ENCODE data around the gene INHBB.

The INHBB gene

DNA sequence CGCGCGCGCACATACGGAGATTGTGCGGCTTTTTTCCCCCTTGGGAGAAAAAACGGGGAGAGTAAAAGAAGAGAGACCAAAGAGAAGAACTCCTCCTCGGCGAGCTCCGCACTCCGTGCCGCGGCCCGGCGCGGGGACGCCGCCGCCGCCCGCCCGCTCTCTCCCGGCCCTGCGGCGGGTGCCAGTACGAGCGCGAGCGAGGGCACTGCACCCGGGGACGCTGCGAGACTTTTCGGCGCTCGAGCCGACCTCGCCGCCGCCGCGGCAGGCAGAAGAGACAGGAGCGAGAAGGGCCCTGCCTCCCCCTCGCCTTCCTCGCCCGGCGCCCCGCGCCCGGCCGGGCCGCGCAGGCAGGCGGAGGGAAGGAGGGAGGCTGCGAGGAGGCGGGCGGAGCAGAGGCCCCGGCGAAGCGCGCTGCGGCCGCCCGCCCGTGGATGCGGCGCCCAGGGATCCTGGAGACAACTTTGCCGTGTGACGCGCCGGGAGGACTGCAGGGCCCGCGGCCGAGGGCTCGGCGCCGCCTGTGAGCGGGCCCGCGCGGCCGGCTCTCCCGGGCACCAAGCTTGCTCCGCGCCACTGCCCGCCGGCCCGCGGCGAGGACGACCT, 857 bp upstream of the INHBB start:
- Mint-ChIP-seq H3K4me1 (peaks cover 32% of the 10 kb centered on the region), H3K27ac (no peak overlapping the region), H3K4me3 (peak overlapping the region in 1 of 3 experiments; percentile 31), H3K9me3 (no peaks in the 10 kb centered on the region), H3K27me3 (ENCODE audit: low read depth) (peaks cover 75% of the 10 kb centered on the region), H3K36me3 (ENCODE audit: low read depth) (no peaks in the 10 kb centered on the region)
- TF ChIP-seq, protein P1, sequence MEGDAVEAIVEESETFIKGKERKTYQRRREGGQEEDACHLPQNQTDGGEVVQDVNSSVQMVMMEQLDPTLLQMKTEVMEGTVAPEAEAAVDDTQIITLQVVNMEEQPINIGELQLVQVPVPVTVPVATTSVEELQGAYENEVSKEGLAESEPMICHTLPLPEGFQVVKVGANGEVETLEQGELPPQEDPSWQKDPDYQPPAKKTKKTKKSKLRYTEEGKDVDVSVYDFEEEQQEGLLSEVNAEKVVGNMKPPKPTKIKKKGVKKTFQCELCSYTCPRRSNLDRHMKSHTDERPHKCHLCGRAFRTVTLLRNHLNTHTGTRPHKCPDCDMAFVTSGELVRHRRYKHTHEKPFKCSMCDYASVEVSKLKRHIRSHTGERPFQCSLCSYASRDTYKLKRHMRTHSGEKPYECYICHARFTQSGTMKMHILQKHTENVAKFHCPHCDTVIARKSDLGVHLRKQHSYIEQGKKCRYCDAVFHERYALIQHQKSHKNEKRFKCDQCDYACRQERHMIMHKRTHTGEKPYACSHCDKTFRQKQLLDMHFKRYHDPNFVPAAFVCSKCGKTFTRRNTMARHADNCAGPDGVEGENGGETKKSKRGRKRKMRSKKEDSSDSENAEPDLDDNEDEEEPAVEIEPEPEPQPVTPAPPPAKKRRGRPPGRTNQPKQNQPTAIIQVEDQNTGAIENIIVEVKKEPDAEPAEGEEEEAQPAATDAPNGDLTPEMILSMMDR (IDR thresholded peaks at IDR 0.05; ENCODE audit: unreplicated experiment in 3 of 3) = no peak

GRCh38 chr2:120345608-120346007, 328 bp upstream of the INHBB start:
- no peak overlapping the region for H3K4me3 Mint-ChIP-seq
- TF ChIP-seq, protein P1 (IDR thresholded peaks at IDR 0.05; ENCODE audit: unreplicated experiment in 3 of 3) = no peak
- no peak overlapping the region for H3K27ac Mint-ChIP-seq
- H3K27me3 Mint-ChIP-seq (ENCODE audit: low read depth) = peaks cover 75% of the 10 kb centered on the region
- peaks cover 34% of the 10 kb centered on the region for H3K4me1 Mint-ChIP-seq
- no peaks in the 10 kb centered on the region for H3K9me3 Mint-ChIP-seq
- no peaks in the 10 kb centered on the region for H3K36me3 Mint-ChIP-seq (ENCODE audit: low read depth)

DNA sequence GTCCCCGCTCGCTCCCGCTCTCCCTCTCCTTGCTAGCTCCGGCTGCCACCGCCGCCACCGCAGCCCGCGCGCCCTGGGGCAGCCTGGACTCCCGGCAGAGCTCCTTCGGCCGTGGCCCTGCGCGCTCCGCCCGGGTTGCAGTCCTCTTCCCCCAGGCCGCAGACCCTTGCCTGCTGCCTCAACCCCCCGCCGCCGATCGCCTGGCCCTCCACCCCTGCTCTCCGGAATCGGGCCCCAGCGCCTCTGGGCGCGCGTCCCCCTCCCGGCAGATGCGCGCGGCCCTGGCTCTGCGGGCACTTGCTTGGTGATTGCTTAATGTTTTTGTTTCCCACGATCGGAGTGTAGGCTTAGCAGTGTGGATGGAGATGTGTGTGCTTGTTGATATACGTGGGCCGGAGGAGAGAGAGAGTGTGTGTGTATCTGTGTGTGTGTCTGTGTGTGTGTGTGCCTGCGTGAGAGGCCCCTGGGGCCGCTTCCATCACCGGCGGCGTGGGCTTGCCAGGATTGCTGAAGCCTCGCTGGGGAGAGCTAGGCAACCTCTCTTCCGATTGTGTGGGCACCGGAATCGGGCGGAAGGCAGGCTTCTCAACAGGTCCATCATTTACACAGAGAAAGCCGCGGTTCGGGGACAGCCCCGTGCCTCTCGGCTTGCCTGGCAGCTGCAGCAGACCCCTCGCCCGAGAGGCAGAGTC, 877 bp downstream of the INHBB start:
- TF ChIP-seq, protein P1 (IDR thresholded peaks at IDR 0.05; ENCODE audit: unreplicated experiment in 3 of 3) = no peak
- H3K27ac Mint-ChIP-seq = no peak overlapping the region
- peak overlapping the region; percentile 61 to 75 (median 74) for H3K4me3 Mint-ChIP-seq
- H3K36me3 Mint-ChIP-seq (ENCODE audit: low read depth) = no peaks in the 10 kb centered on the region
- no peaks in the 10 kb centered on the region for H3K9me3 Mint-ChIP-seq
- peaks cover 75% of the 10 kb centered on the region for H3K27me3 Mint-ChIP-seq (ENCODE audit: low read depth)
- peaks cover 34% of the 10 kb centered on the region for H3K4me1 Mint-ChIP-seq

DNA sequence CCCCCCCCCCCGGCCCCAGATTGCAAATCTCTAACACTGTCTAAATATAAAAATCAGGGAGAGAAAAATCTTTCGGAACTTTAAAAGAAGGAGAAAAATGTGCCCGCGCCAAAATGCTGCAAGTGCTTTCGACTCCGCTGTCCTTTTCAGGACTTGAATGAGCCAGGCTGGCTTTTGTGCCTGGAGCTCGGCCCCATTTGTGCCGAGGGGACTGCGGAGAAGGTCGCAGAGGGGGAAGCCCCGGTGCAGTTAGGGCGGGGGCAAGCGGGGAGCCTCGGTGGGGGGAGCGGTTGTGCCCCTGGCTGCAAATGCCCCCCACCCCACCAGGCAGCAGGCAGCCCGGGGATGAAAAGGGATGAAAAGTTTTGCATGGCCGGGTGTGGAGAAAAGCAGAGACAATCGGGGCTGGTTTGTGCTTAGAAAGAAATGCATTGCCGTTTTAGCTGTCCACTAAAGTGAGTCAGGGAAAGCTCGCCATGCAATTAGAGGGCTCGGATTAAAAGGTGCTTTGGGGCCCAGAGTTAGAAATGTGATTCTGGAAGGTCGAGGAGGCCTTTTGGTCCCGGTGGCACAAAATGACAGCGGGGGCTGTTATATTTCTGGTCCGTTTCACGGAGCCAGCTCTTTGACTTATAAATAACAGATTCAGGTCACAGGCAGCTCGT, 1.6 kb downstream of the INHBB start:
- H3K4me1 Mint-ChIP-seq = peaks cover 34% of the 10 kb centered on the region
- TF ChIP-seq, protein P1 (IDR thresholded peaks at IDR 0.05; ENCODE audit: unreplicated experiment in 3 of 3) = no peak
- H3K27ac Mint-ChIP-seq = peak overlapping the region in 1 of 3 experiments; percentile 37
- H3K36me3 Mint-ChIP-seq (ENCODE audit: low read depth) = no peaks in the 10 kb centered on the region
- peak overlapping the region; percentile 61 to 75 (median 74) for H3K4me3 Mint-ChIP-seq
- no peaks in the 10 kb centered on the region for H3K9me3 Mint-ChIP-seq
- peaks cover 75% of the 10 kb centered on the region for H3K27me3 Mint-ChIP-seq (ENCODE audit: low read depth)

DNA sequence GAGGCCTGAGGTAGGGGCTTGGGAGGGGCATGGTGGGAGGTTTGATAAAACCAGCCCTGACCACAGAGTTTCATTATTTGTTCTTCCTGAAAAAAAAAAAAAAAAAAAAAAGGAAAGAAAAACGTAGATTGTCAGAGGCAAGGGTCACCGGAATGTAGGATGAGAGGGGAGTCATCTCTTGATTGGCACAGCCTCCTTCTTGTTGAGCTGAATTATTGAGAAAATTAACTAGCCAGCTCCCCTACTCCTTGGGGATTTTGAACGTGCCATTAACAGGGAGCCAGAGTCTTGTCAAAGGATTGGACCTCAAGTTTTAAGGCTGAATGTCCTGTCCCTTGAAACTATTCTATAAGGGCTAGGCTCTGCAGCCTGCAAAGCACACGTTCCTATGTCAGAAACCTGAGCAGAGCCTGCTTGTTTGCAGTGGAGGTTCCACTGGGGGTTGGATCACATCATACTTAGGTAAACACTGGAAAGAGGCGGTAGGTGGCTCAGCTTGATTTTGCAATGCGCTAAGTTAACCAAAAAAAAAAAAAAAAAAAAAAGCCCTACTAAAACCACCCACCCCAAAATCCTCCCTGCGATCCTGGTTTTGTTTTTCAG, 2.3 kb downstream of the INHBB start:
- H3K36me3 Mint-ChIP-seq (ENCODE audit: low read depth) = no peaks in the 10 kb centered on the region
- TF ChIP-seq, protein P1 (IDR thresholded peaks at IDR 0.05; ENCODE audit: unreplicated experiment in 3 of 3) = no peak
- H3K4me3 Mint-ChIP-seq = peak overlapping the region in 1 of 3 experiments; percentile 75
- H3K27me3 Mint-ChIP-seq (ENCODE audit: low read depth) = peaks cover 75% of the 10 kb centered on the region
- peaks cover 31% of the 10 kb centered on the region for H3K4me1 Mint-ChIP-seq
- H3K9me3 Mint-ChIP-seq = no peaks in the 10 kb centered on the region
- peak overlapping the region in 1 of 3 experiments; percentile 37 for H3K27ac Mint-ChIP-seq
